OCI-LY3 (cell line): ENCODE results near the gene GNG14.
"Not testable (repeated sequence)": the region's sequence is repeated elsewhere in the genome, so short reads cannot be mapped to it uniquely, and the experiment has no call there.

Source experiments
- H2AFZ ChIP-seq: fragments of 200-600, 300-600 bp; shearing (Covaris generic); 2 replicates; pipeline ENCODE4 v1.6.0; 2014; ENCODE audit warnings: antibody characterized with exemption, low read depth, low read length
- H3K27ac ChIP-seq: fragments of 200-600, 300-600 bp; sonication (generic); 2 replicates; pipeline ENCODE4 v1.5.1; 2014; ENCODE audit warnings: mild to moderate bottlenecking, low read length, moderate library complexity, mixed read lengths
- H3K27me3 ChIP-seq: fragments of 200-600, 300-600 bp; sonication (generic); 2 replicates; pipeline ENCODE4 v1.6.1; 2014; ENCODE audit warnings: low read depth, low read length, mixed read lengths
- H3K36me3 ChIP-seq: fragments of 200-600, 300-600 bp; sonication (generic); replicated peaks from 2 replicates; pipeline ENCODE3; 2014; ENCODE audit warnings: low read depth, low read length, mixed read lengths
- H3K4me1 ChIP-seq: fragments of 300-600, 200-600 bp; sonication (generic); 2 replicates; pipeline ENCODE4 v1.6.1; 2014; ENCODE audit warnings: low read length, mixed read lengths
- H3K4me2 ChIP-seq: fragments of 200-600, 300-600 bp; sonication (generic); 2 replicates; pipeline ENCODE4 v1.6.1; 2014; ENCODE audit warnings: low read length, mixed read lengths
- H3K4me3 ChIP-seq: fragments of 300-600, 200-600 bp; sonication (generic); 2 replicates; pipeline ENCODE4 v1.5.1; 2014; ENCODE audit warnings: antibody characterized with exemption, mild to moderate bottlenecking, low read length, moderate library complexity
- H3K79me2 ChIP-seq: fragments of 300-600, 200-600 bp; shearing (Covaris generic); 2 replicates; pipeline ENCODE4 v1.6.1; 2014; ENCODE audit warnings: mild to moderate bottlenecking, low read length, mixed read lengths
- H3K9ac ChIP-seq: fragments of 300-600, 200-600 bp; shearing (Covaris generic); 2 replicates; pipeline ENCODE4 v1.6.0; 2014; ENCODE audit warnings: mild to moderate bottlenecking, low read length, moderate library complexity
- H3K9me3 ChIP-seq: fragments of 200-600, 300-600 bp; shearing (Covaris generic); 2 replicates; pipeline ENCODE4 v1.6.1; 2014; ENCODE audit warnings: low read length, mixed read lengths; ENCODE audit not compliant: insufficient read depth
- H4K20me1 ChIP-seq: fragments of 200-600, 300-600 bp; sonication (generic); 2 replicates; pipeline ENCODE4 v1.6.1; 2016; ENCODE audit warnings: low read length, mixed read lengths; ENCODE audit not compliant: insufficient read depth
- EZH2phosphoT487 ChIP-seq: fragments of 200-600 bp; shearing (Covaris generic); IDR thresholded peaks from 2 replicates; pipeline ENCODE4 v1.6.1; 2018; ENCODE audit warnings: antibody characterized with exemption, mixed run types, low read depth
- TF ChIP-seq, protein P1 (sequence below): fragments of 200-600, 300-600 bp; sonication (generic); IDR thresholded peaks from 2 replicates; pipeline ENCODE4 v1.5.1; 2014; ENCODE audit warnings: antibody characterized with exemption, low read length, low read depth

GNG14 gene

DNA sequence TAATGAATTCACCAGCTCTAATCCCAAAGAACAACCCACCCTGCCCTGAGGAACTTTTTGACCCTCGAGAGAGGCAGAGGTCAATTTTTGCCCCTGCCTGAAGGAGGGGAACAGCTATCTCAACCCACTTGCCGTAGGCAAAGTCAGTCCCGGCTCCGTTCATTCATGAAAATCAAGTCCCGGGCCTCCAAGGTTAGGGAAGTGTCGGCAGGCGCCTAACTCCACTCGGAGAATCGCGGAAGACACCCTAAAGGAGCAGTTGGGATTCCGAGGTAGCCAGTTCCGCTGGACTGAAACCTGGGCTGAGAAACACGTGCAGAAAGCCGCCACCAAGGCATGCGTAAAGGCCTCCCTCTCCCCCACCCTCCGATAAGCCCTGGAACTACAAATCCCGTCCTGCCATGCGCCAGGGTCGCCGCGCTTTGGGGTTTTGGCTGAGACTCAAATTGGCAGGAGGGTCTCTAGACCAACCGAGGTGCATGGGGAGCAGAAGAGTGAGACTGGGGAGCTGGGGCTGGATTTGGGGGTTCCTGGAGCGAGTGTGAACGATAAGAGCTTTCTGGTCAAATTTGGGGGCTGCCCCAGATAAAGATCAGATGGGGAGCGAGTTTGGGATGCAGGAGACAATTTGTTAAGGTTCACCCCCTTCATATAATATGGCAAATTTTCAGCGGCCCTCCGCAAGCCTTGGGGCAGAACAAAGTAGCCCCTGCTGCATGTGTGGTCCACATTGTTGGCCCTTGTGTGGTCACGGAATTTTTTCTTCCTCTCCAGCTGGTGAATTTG is 36.0 kb downstream of the GNG14 start, which contains the start of gene TNPO2:
TSS of gene TNPO2 (minus strand) at position 292 of the 786 bp plus-strand sequence. CDS start 2,955 bp downstream, outside the sequence.
- TF ChIP-seq, protein P1, sequence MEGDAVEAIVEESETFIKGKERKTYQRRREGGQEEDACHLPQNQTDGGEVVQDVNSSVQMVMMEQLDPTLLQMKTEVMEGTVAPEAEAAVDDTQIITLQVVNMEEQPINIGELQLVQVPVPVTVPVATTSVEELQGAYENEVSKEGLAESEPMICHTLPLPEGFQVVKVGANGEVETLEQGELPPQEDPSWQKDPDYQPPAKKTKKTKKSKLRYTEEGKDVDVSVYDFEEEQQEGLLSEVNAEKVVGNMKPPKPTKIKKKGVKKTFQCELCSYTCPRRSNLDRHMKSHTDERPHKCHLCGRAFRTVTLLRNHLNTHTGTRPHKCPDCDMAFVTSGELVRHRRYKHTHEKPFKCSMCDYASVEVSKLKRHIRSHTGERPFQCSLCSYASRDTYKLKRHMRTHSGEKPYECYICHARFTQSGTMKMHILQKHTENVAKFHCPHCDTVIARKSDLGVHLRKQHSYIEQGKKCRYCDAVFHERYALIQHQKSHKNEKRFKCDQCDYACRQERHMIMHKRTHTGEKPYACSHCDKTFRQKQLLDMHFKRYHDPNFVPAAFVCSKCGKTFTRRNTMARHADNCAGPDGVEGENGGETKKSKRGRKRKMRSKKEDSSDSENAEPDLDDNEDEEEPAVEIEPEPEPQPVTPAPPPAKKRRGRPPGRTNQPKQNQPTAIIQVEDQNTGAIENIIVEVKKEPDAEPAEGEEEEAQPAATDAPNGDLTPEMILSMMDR, result no peak
- no peak for TF ChIP-seq EZH2phosphoT487
- Histone ChIP-seq H3K9me3 (no peaks in the 10 kb centered on the region), H3K27me3 (no peaks in the 10 kb centered on the region), H3K4me1 (peaks cover 14% of the 10 kb centered on the region), H3K36me3 (peaks cover 25% of the 10 kb centered on the region), H3K4me3 (peak within 1 kb of the TSS; percentile 92), H3K4me2 (peak within 1 kb of the TSS; percentile 87), H4K20me1 (peaks cover 7% of the 10 kb centered on the region; the same call in 1 of the 2 replicates), H3K9ac (peak within 1 kb of the TSS; percentile 97), H3K79me2 (peaks cover 57% of the 10 kb centered on the region), H2AFZ (peak within 1 kb of the TSS; percentile 91), H3K27ac (peak within 1 kb of the TSS; percentile 77)

DNA sequence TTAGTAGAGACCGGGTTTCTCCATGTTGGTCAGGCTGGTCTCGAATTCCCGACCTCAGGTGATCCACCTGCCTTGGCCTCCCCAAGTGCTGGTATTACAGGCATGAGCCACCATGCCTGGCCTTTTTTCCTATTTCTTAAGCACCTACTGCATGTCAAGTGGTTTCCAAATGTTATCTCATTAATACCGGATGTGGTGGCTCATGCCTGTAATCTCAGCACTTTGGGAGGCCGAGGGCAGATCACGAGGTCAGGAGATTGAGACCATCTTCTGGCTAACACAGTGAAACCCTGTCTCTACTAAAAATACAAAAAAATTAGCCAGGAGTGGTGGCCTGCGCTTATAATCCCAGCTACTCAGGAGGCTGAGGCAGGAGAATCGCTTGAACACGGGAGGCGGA is 37.8 kb downstream of the GNG14 start:
- not testable (repeated sequence) for H3K27me3 ChIP-seq, H3K9ac ChIP-seq, H3K4me3 ChIP-seq, H3K4me2 ChIP-seq, H3K9me3 ChIP-seq, H2AFZ ChIP-seq, H3K27ac ChIP-seq
- H3K36me3 ChIP-seq, result peaks cover 33% of the 10 kb centered on the region
- peaks cover 55% of the 10 kb centered on the region for H3K79me2 ChIP-seq
- peaks cover 14% of the 10 kb centered on the region for H3K4me1 ChIP-seq
- peaks cover 15% of the 10 kb centered on the region; the same call in 1 of the 2 replicates for H4K20me1 ChIP-seq

DNA sequence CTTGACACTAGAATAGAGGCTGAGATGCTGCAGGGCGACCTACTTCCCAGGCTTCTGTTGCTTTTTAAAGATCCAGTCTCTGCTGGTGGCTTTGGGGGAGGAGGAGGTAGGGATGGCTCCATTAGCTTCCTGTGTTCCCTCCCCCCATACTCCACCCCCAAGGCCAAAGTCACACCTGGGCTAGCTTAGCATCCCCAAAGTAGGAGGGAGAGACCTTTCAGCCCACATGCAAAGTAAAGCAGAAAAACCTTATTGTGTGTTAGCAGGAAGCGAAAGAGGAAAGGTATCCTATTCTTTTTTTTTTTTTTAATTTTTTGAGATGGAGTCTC is 39.2 kb downstream of the GNG14 start:
- TF ChIP-seq, protein P1, result no peak
- TF ChIP-seq EZH2phosphoT487, result no peak
- H3K79me2 ChIP-seq, result peaks cover 55% of the 10 kb centered on the region
- H3K4me2 ChIP-seq, result no peak overlapping the region
- H3K27ac ChIP-seq, result peak overlapping the region; percentile 26; the same call in 1 of the 2 replicates
- peaks cover 37% of the 10 kb centered on the region for H3K36me3 ChIP-seq
- no peak overlapping the region for H3K4me3 ChIP-seq
- H3K9ac ChIP-seq, result no peak overlapping the region
- H3K27me3 ChIP-seq, result no peaks in the 10 kb centered on the region
- peaks cover 19% of the 10 kb centered on the region for H4K20me1 ChIP-seq
- peaks cover 4% of the 10 kb centered on the region for H3K4me1 ChIP-seq
- H3K9me3 ChIP-seq, result no peaks in the 10 kb centered on the region
- H2AFZ ChIP-seq, result no peak overlapping the region

DNA sequence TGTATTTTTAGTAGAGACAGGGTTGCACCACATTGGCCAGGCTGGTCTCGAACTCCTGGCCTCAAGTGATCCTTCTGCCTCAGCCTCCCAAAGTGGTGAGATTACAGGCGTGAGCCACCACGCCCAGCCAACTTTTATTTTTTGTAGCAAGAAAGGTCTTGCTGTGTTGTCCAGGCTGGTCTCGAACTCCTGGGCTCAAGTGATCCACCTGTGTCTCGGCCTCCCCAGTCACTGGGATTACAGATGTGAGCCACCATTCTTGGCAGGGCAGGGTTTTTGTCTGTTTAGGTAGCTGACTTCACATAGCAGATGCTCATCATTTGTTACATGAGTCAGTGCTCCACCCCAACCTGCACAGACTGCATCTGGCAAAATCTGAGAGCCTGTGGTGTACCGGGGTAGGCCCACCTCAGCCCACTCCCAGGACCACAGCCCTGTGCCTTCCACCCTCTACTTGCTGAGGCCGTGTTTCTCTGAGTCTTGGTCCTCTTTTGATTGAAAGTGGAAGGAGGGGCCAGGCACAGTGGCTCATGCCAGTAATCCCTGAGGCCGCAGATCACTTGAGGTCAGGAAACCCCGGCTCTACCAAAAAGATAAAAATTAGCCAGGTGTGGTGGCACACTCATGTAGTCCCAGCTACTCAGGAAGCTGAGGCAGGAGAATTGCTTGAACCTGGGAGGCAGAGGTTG is 40.1 kb downstream of the GNG14 start:
- no peak overlapping the region for H3K4me3 ChIP-seq
- H3K9me3 ChIP-seq, result no peaks in the 10 kb centered on the region
- H3K27ac ChIP-seq, result no peak overlapping the region
- no peaks in the 10 kb centered on the region for H3K27me3 ChIP-seq
- TF ChIP-seq, protein P1, result no peak
- TF ChIP-seq EZH2phosphoT487, result no peak
- no peak overlapping the region for H3K4me2 ChIP-seq
- H3K36me3 ChIP-seq, result peaks cover 42% of the 10 kb centered on the region
- no peak overlapping the region for H2AFZ ChIP-seq
- peaks cover 26% of the 10 kb centered on the region for H4K20me1 ChIP-seq
- H3K9ac ChIP-seq, result no peak overlapping the region
- H3K79me2 ChIP-seq, result peaks cover 55% of the 10 kb centered on the region
- H3K4me1 ChIP-seq, result peaks cover 10% of the 10 kb centered on the region
